ENCODE measurements around the gene CMKLR1.

The CMKLR1 gene

GRCh38 chr12:108361606-108362005, 22.5 kb upstream of the CMKLR1 start:
- no peak for DNase-seq (ENCODE audit: low spot score)

- peak; percentile 51 for DNase-seq (ENCODE audit: low spot score)
Observed at GRCh38 chr12:108360487-108360886, 21.4 kb upstream of the CMKLR1 start.

- DNase-seq (ENCODE audit: low spot score): no peak
Observed at GRCh38 chr12:108360057-108360456, 20.9 kb upstream of the CMKLR1 start.

- DNase-seq (ENCODE audit: low spot score): no peak
Observed at GRCh38 chr12:108358580-108358965, 19.5 kb upstream of the CMKLR1 start.

GRCh38 chr12:108357834-108358579, 18.9 kb upstream of the CMKLR1 start:
- no peak for DNase-seq (ENCODE audit: low spot score)

GRCh38 chr12:108356835-108357806, 18.0 kb upstream of the CMKLR1 start:
- DNase-seq (ENCODE audit: low spot score): no peak

GRCh38 chr12:108355069-108355468, 16.0 kb upstream of the CMKLR1 start:
- no peak for DNase-seq (ENCODE audit: low spot score)

- no peak for DNase-seq (ENCODE audit: low spot score)
Observed at GRCh38 chr12:108352591-108352990, 13.5 kb upstream of the CMKLR1 start.

GRCh38 chr12:108350511-108350910, 11.4 kb upstream of the CMKLR1 start:
- no peak for DNase-seq (ENCODE audit: low spot score)

GRCh38 chr12:108349278-108349688, 10.2 kb upstream of the CMKLR1 start:
- DNase-seq (ENCODE audit: low spot score): peak; percentile 47

- DNase-seq (ENCODE audit: low spot score): no peak
Observed at GRCh38 chr12:108348842-108349241, 9.7 kb upstream of the CMKLR1 start.

GRCh38 chr12:108346727-108347710, 7.9 kb upstream of the CMKLR1 start:
- DNase-seq (ENCODE audit: low spot score): no peak

- no peak for DNase-seq (ENCODE audit: low spot score)
Observed at GRCh38 chr12:108345716-108346633, 6.9 kb upstream of the CMKLR1 start.

- DNase-seq (ENCODE audit: low spot score): no peak
Observed at GRCh38 chr12:108342985-108343384, 3.9 kb upstream of the CMKLR1 start.

- no peak for DNase-seq (ENCODE audit: low spot score)
Observed at GRCh38 chr12:108341854-108342847, 3.0 kb upstream of the CMKLR1 start.

- DNase-seq (ENCODE audit: low spot score): no peak
Observed at GRCh38 chr12:108341356-108341755, 2.2 kb upstream of the CMKLR1 start.

GRCh38 chr12:108340037-108340436, 926 bp upstream of the CMKLR1 start:
- no peak for DNase-seq (ENCODE audit: low spot score)

GRCh38 chr12:108337235-108338223, 1.6 kb downstream of the CMKLR1 start:
- peak; percentile 65 for DNase-seq (ENCODE audit: low spot score)
